Panc1 (cell line): Measurements from ENCODE around the gene SMIM27. TPM values are rescaled to one million over a fixed set of nuclear protein-coding genes. Genes with fewer than 3 reads are reported as not detected.
A peak's percentile ranks its signal among the peaks of the same experiment; 100 is the strongest.

Source experiments
- ATAC-seq: fragments of 200-7000 bp; cut with Tn5 transposase; 2 replicates; pipeline ENCODE4 v1.9.1; 2020; ENCODE audit warnings: mild to moderate bottlenecking, moderate library complexity
- BruUV-seq: library from RNA; stranded (reverse); fragments of 400-500 nt; replicated peaks from 2 replicates; lab custom pipeline; 2021; lab: Mats Ljungman, UMichigan
- CTCF ChIA-PET: fragments of 300-600 bp; sonication (Branson Sonifier 250); formaldehyde crosslinking; loops from one replicate; lab custom pipeline; 2022; ENCODE audit warnings: antibody characterized with exemption; lab: Charles Lee
- POLR2A ChIA-PET: fragments of 300-600 bp; sonication (Branson Sonifier 250); formaldehyde crosslinking; loops from one replicate; lab custom pipeline; 2022; ENCODE audit warnings: antibody characterized with exemption; lab: Charles Lee
- DNase-seq: peaks from one replicate; pipeline ENCODE4 v3.0.0-alpha.2; 2010; ENCODE audit warnings: low read depth, low spot score
- H3K27ac ChIP-seq: 2 replicates; pipeline ENCODE4 v1.5.1; 2011; ENCODE audit warnings: mild to moderate bottlenecking, low read length, inconsistent platforms
- H3K27me3 ChIP-seq: fragments of 200-500 bp; sonication (Bioruptor generic); 2 replicates; pipeline ENCODE4 v1.6.0; 2014; ENCODE audit warnings: low read length, inconsistent platforms; ENCODE audit not compliant: control insufficient read depth, insufficient read depth
- H3K36me3 ChIP-seq: fragments of 200-500 bp; sonication (Bioruptor generic); 2 replicates; pipeline ENCODE4 v1.5.1; 2014; ENCODE audit warnings: inconsistent platforms, mild to moderate bottlenecking, low read length, moderate library complexity; ENCODE audit not compliant: control insufficient read depth, insufficient read depth
- H3K4me1 ChIP-seq: 2 replicates; pipeline ENCODE4 v1.5.1; 2011; ENCODE audit warnings: inconsistent platforms, mild to moderate bottlenecking, low read length, moderate library complexity; ENCODE audit not compliant: control insufficient read depth, insufficient read depth
- H3K4me3 ChIP-seq, 2 experiments: 2 replicates each; pipeline ENCODE4 v1.5.1; 2011 to 2012; ENCODE audit warnings: low read depth in 2 of 2, low read length in 2 of 2, mild to moderate bottlenecking in 2 of 2, inconsistent platforms in 1 of 2, moderate library complexity in 1 of 2
- H3K9me3 ChIP-seq: fragments of 200-500 bp; sonication (Bioruptor generic); 2 replicates; pipeline ENCODE4 v1.5.1; 2014; ENCODE audit warnings: low read depth, mild to moderate bottlenecking, inconsistent platforms, low read length, moderate library complexity; ENCODE audit not compliant: control insufficient read depth, insufficient read depth
- POLR2AphosphoS5 ChIP-seq: IDR thresholded peaks from 2 replicates; pipeline ENCODE4 v1.6.1; 2012; ENCODE audit warnings: mild to moderate bottlenecking, low read depth, low read length, moderate library complexity
- SIN3A ChIP-seq: IDR thresholded peaks from 2 replicates; pipeline ENCODE4 v1.6.1; 2012; ENCODE audit warnings: low read depth, mild to moderate bottlenecking, low read length, moderate library complexity, borderline replicate concordance; ENCODE audit not compliant: insufficient read depth
- TCF7L2 ChIP-seq: IDR thresholded peaks from 2 replicates; pipeline ENCODE4 v1.6.1; 2011; ENCODE audit warnings: mild to moderate bottlenecking, low read depth, low read length, inconsistent platforms
- in situ Hi-C: cut with HindIII; loops from 2 replicates; pipeline ENCODE4 v1.10.0; 2016; ENCODE audit warnings: low sequenced_read_pairs, low pct_unique_long_range_greater_than_20kb
- intact Hi-C: fragments of 100-400 bp; cut with micrococcal nuclease; formaldehyde crosslinking; loops from one replicate; pipeline ENCODE4 v1.10.0; 2022; ENCODE audit not compliant: unreplicated experiment
- total RNA-seq: library from RNA; stranded (reverse); gene quantifications from one replicate; pipeline ENCODE4 v1.2.1, GENCODE V29; 2021; ENCODE audit not compliant: unreplicated experiment
- TF ChIP-seq, protein P1 (sequence below): fragments of 450-650 bp; IDR thresholded peaks from 2 replicates; pipeline ENCODE4 v1.5.1; 2017; ENCODE audit warnings: mild to moderate bottlenecking
- TF ChIP-seq, protein P2 (sequence below), 2 experiments: IDR thresholded peaks; 2 replicates each; pipeline ENCODE4 v1.6.1; 2011 to 2012; ENCODE audit warnings: low read depth in 2 of 2, control low read depth in 1 of 2, low read length in 1 of 2, mild to moderate bottlenecking in 1 of 2, moderate library complexity in 1 of 2; ENCODE audit not compliant: insufficient read depth in 1 of 2

SMIM27 gene
- total RNA-seq, 1 experiment from 2014 or later = 14.3 TPM

DNA sequence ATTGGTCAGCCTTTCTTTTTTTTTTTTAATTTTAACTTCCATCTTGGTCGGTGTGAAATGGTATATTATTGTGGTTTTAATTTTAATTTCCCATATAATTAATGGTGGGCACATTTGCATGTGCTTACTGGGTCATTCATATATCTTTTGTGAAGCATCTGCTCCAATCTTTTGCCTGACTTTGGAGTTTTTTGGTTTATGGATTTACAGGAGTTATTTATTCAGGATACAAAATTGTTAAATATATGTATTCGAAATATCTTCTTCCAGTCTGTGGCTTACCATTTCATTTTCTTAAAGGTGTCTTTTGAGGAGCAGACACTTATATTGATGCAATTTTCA lies 25.4 kb upstream of the SMIM27 start:
- Histone ChIP-seq H3K36me3 (no peaks in the 10 kb centered on the region), H3K4me3 (peak overlapping the region; percentile 64 to 88), H3K27ac (peak overlapping the region; percentile 96), H3K27me3 (no peaks in the 10 kb centered on the region), H3K9me3 (peaks cover 6% of the 10 kb centered on the region; the same call in 1 of the 2 replicates), H3K4me1 (peaks cover 32% of the 10 kb centered on the region)
- TF ChIP-seq, protein P1, sequence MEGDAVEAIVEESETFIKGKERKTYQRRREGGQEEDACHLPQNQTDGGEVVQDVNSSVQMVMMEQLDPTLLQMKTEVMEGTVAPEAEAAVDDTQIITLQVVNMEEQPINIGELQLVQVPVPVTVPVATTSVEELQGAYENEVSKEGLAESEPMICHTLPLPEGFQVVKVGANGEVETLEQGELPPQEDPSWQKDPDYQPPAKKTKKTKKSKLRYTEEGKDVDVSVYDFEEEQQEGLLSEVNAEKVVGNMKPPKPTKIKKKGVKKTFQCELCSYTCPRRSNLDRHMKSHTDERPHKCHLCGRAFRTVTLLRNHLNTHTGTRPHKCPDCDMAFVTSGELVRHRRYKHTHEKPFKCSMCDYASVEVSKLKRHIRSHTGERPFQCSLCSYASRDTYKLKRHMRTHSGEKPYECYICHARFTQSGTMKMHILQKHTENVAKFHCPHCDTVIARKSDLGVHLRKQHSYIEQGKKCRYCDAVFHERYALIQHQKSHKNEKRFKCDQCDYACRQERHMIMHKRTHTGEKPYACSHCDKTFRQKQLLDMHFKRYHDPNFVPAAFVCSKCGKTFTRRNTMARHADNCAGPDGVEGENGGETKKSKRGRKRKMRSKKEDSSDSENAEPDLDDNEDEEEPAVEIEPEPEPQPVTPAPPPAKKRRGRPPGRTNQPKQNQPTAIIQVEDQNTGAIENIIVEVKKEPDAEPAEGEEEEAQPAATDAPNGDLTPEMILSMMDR = peak; percentile 48
- TF ChIP-seq TCF7L2 = no peak
- DNase-seq (no peak), ATAC-seq (no peak)
- ChIA-PET POLR2A (interaction anchor here (0.7 to 1.1 kb wide), 2 partner anchors 26 to 73 kb away, joined by 4 to 7 read pairs; partner anchors contain the start of gene TOPORS), CTCF (interaction anchor here (0.6 to 2.3 kb wide), 3 partner anchors 16 to 147 kb away, joined by 3 to 34 read pairs (median 4); no protein-coding TSS in a partner anchor)
- in situ Hi-C loops = no loop called here
- intact Hi-C loops = no loop called here
- no TSS peak for BruUV-seq

DNA sequence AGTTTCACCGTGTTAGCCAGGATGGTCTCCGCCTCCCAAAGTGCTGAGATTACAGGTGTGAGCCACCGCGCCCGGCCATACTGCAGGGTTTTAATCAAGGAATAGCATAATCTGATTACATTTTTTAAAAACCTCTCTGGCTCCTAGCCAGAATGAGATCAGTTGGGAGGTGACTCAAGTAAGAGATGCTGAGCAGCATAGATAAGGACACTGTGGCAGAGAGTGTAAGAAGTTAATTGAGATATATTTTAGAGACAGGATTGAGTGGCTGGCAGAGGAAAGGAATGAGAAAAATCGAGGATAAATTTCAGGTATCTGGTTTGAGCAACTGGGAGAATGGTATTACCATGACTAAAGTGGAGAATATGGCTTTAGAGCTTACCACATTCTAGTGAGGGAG lies 18.8 kb upstream of the SMIM27 start:
- TF ChIP-seq POLR2AphosphoS5 = no peak
- TF ChIP-seq TCF7L2 = no peak
- TF ChIP-seq, protein P2, sequence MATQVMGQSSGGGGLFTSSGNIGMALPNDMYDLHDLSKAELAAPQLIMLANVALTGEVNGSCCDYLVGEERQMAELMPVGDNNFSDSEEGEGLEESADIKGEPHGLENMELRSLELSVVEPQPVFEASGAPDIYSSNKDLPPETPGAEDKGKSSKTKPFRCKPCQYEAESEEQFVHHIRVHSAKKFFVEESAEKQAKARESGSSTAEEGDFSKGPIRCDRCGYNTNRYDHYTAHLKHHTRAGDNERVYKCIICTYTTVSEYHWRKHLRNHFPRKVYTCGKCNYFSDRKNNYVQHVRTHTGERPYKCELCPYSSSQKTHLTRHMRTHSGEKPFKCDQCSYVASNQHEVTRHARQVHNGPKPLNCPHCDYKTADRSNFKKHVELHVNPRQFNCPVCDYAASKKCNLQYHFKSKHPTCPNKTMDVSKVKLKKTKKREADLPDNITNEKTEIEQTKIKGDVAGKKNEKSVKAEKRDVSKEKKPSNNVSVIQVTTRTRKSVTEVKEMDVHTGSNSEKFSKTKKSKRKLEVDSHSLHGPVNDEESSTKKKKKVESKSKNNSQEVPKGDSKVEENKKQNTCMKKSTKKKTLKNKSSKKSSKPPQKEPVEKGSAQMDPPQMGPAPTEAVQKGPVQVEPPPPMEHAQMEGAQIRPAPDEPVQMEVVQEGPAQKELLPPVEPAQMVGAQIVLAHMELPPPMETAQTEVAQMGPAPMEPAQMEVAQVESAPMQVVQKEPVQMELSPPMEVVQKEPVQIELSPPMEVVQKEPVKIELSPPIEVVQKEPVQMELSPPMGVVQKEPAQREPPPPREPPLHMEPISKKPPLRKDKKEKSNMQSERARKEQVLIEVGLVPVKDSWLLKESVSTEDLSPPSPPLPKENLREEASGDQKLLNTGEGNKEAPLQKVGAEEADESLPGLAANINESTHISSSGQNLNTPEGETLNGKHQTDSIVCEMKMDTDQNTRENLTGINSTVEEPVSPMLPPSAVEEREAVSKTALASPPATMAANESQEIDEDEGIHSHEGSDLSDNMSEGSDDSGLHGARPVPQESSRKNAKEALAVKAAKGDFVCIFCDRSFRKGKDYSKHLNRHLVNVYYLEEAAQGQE (IDR thresholded peaks at IDR 0.05; ENCODE audit: insufficient read depth in 1 of 2, low read depth in 2 of 2, low read length in 1 of 2) = no peak
- TF ChIP-seq, protein P1 = no peak
- TF ChIP-seq SIN3A = no peak
- CTCF ChIA-PET = interaction anchor here (0.8 kb wide), 1 partner anchor 155 kb away, joined by 3 read pairs; no protein-coding TSS in a partner anchor

More for the DNA sequence above, 18.8 kb upstream of the SMIM27 start:
- H3K36me3 ChIP-seq = no peaks in the 10 kb centered on the region; the same call in 1 of the 2 replicates
- no peak overlapping the region for H3K27ac ChIP-seq
- POLR2A ChIA-PET = no interaction called here
- no peak for ATAC-seq
- H3K4me3 ChIP-seq = no peak overlapping the region
- no peak for DNase-seq
- intact Hi-C loops = no loop called here
- BruUV-seq = no TSS peak
- in situ Hi-C loops = no loop called here
- no peaks in the 10 kb centered on the region for H3K27me3 ChIP-seq
- H3K9me3 ChIP-seq = peaks cover 6% of the 10 kb centered on the region; the same call in 1 of the 2 replicates
- no peaks in the 10 kb centered on the region for H3K4me1 ChIP-seq
